ENCODE measurements around the gene FOXRED2. TPM values are rescaled to one million over a fixed set of nuclear protein-coding genes. Genes with fewer than 3 reads are reported as not detected.

Gene FOXRED2
- total and polyA plus RNA-seq, 2 of the 8 experiments (the other 6 are each of a cell fraction or from before 2014, with no cell fraction given): 11.5 to 27.8 TPM

DNA sequence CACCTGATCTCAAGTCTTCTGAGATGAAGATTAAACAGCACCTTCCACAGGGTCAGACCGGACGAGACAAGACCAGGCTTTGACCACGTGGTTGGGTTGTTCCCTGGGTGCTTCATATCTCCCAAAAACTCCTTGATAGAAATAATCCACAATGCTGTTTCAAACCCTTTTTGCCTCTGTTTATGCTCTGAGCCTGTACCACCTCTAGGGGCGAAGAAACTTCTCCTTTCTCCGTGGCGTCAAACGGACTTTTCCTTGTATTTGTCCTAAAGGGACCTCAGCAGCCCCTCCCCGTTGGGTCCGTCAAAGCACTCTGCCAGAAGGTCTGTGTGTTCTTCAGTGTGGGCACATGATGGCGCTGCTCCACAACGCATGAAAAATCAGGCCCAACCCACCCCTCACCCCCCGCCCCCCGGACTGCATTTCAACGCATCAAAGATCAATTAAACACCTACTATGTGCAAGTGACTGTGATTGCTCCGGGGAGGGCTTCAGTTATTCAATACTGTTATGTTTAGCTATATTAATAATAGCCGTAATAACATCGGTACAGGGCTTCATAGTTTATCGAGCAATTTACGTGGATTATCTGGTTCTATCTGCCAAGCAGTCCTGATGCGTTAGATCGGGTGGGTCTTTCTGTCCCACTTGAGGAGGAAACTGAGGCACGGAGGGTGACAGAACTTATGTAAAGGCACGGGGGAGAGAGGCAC, 39.4 kb upstream of the FOXRED2 start (continued):
- TF ChIP-seq USF2 (IDR thresholded peaks at IDR 0.05; ENCODE audit: low read length): 0 out of 2 replicates have a peak, but pooled peaks have one; percentile 20
- TF ChIP-seq RAD21 (IDR thresholded peaks at IDR 0.05 in 1 of 2, conservative IDR thresholded peaks at IDR 0.05 in 1 of 2; ENCODE audit: low read depth in 2 of 2, low read length in 2 of 2): peak; percentile 89 to 90
